ENCODE measurements around the gene SELENOM.
A peak's percentile ranks its signal among the peaks of the same experiment; 100 is the strongest.
"Not testable (repeated sequence)": the region's sequence is repeated elsewhere in the genome, so short reads cannot be mapped to it uniquely, and the experiment has no call there.

The SELENOM gene

DNA sequence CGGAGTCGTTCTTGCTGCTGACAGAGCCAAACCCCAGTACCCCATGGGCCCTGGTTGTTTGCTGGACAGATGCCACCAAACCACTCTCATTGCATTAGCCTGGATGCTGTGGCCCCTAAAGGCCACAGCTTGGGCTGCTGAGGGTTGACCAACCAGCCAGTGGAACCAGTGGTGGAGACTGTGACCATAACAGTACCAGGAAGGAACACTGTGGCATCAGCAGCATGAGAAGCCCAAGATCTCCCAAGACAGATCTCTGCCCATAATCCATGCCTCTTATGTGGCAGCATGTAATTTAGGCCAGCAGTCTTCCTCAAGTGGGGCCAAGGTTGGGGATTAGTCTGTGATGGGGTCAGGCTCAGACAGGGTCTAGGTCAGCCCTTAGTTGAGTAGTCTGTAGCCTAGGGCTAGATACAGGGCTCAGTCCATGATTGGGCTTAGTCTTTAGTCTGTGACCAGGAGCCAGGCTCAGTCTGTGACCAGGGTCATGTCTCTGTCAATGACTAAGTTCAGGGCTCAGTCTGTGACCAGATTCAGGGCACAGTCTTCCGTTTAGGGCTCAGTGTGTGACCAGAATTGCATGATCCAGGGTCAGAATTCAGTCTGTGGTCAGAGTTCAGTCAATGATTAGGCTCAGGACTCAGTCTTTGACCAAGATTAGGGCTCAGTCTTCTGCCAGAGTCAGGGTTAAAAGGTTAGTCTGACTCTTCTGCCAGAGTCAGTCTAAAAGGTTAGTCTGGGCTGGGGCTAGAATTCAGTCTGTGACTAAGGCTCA, 10.9 kb upstream of the SELENOM start:
- in situ Hi-C loops (cut with HindIII; ENCODE audit: low pct_ligation_motif_present, low pct_unique_long_range_greater_than_20kb, low sequenced_read_pairs): no loop called here
- no peak for DNase-seq

DNA sequence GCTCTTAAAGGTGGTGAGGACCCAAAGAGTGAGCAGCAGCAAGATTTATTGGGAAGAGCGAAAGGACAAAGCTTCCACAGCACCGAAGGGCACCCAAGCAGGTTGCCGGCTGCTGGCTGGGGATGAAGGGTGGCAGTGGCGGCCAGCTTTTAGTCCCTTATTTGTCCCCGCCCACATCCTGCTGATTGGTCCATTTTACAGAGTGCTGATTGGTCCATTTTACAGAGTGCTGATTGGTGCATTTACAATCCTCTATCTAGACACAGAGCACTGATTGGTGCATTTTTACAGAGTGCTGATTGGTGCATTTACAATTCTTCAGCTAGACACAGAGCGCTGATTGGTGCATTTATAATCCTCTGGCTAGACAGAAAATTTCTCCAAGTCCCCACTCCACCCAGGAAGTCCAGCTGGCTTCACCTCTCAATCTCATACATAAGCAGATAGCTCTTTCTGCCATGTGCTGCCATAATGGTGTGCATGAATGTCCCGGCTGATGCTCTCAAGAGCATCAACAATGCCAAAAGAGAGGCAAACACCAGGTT, 5.3 kb upstream of the SELENOM start:
- DNase-seq; in situ Hi-C loops (cut with HindIII; ENCODE audit: low pct_ligation_motif_present, low pct_unique_long_range_greater_than_20kb, low sequenced_read_pairs): not testable (repeated sequence)

DNA sequence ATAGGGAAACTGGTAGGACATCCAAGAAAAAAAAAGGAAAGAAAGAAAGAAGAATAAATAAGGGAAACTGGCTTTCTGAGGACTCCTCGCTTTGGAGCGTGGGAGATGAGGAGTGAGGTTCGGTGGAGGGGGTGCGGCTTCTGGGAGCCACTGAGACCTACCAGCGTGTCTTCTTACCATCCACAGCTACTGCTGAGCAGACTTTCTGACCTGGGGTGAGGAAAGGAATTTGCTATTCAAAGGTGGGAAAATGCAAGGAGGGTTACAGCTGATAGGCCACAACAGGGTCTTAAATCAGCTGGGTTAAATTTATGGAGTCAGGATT, 488 bp upstream of the SELENOM start:
- DNase-seq: no peak
- in situ Hi-C loops (cut with HindIII; ENCODE audit: low pct_ligation_motif_present, low pct_unique_long_range_greater_than_20kb, low sequenced_read_pairs): no loop called here

DNA sequence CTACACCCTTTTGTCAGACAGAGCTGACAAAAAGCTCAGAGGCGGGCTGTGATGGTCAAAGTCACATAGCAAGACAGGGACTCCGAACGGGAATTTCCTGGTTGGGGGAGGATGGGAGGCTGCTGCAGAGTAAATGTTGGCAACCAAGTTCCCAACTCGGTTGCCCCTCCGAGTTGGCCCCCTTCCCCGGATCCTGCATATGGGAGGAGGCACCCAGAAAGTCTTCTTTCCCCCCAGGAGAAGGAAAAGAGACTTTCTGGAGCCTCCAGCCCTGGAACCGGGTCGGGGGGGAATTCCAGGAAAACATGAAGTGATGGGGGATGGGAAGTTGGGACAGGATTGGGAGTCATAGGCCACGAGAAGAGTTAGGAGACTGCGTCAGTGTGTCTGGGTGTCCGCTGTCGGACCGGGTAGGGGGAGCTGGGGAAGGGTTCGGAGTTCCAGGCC, 614 bp downstream of the SELENOM start:
- no peak for DNase-seq
- in situ Hi-C loops (cut with HindIII; ENCODE audit: low pct_ligation_motif_present, low pct_unique_long_range_greater_than_20kb, low sequenced_read_pairs): no loop called here

DNA sequence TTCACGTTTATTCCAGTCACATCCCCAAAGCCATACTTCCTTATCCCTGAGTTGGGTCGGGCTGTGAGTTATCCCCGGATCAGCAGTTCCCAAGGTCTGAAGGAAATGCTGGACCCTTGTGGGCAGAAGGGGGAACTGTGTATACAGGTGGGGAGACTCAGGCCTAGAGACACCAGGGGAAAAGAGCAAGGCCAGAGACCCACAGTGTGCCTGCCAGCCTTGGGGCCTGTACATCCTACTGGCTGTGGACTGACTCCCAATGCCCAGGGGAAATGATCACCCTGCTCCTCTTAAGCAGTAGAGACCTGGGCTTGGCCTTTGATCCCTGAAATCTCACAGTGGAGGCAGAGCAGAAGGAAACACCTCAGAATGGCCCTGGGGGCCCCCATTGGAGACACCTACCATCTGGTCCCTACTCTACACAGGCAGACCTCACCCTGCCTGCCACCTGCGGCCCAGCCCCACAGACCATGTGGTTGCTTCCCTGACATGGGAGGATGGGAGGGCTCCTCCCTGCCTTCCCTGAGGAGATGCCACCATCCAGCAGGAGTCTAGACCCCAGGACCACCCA, 1.3 kb downstream of the SELENOM start:
- DNase-seq: no peak
- in situ Hi-C loops (cut with HindIII; ENCODE audit: low pct_ligation_motif_present, low pct_unique_long_range_greater_than_20kb, low sequenced_read_pairs): no loop called here

DNA sequence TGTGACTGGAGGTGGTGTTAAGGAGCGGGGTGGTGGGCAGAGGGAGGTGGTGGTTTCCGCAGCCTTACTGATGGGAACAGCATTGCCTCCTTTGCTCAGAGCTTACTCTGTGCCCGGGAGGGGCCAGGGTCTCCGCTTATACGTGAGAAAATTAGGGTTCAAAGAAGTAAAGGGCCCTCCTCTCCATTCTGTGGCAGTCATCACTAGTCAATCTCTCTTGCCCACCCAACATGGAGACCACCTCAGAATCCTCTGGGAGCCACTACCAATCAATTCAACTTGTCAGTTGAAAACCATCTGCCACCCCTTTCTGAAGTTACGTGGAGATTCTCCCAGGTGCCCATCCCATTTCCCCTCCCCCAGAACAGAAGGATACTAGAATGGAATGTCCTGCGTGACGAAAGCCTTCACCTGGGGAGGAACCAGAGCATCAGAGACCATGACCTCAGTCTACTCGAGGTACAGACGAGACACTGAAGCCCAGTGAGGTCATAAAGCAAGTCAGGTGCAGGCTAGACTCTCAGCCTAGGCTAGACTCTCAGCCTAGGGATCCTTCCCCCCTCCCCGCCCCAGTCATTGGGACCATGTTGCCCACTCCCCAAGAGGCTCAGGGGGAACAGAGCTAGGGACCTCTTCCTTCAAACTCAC, 2.0 kb downstream of the SELENOM start:
- in situ Hi-C loops (cut with HindIII; ENCODE audit: low pct_ligation_motif_present, low pct_unique_long_range_greater_than_20kb, low sequenced_read_pairs): no loop called here

GRCh38 chr22:31104869-31105268, 2.5 kb downstream of the SELENOM start:
- no peak for DNase-seq
- in situ Hi-C loops (cut with HindIII; ENCODE audit: low pct_ligation_motif_present, low pct_unique_long_range_greater_than_20kb, low sequenced_read_pairs): no loop called here

More for the DNA sequence above, 2.0 kb downstream of the SELENOM start:
- no peak for DNase-seq

- no peak for DNase-seq
- in situ Hi-C loops (cut with HindIII; ENCODE audit: low pct_ligation_motif_present, low pct_unique_long_range_greater_than_20kb, low sequenced_read_pairs): no loop called here
Observed at GRCh38 chr22:31103899-31104694, 3.3 kb downstream of the SELENOM start.

- no peak for DNase-seq
- in situ Hi-C loops (cut with HindIII; ENCODE audit: low pct_ligation_motif_present, low pct_unique_long_range_greater_than_20kb, low sequenced_read_pairs): no loop called here
Observed at GRCh38 chr22:31103111-31103510, 4.3 kb downstream of the SELENOM start.

DNA sequence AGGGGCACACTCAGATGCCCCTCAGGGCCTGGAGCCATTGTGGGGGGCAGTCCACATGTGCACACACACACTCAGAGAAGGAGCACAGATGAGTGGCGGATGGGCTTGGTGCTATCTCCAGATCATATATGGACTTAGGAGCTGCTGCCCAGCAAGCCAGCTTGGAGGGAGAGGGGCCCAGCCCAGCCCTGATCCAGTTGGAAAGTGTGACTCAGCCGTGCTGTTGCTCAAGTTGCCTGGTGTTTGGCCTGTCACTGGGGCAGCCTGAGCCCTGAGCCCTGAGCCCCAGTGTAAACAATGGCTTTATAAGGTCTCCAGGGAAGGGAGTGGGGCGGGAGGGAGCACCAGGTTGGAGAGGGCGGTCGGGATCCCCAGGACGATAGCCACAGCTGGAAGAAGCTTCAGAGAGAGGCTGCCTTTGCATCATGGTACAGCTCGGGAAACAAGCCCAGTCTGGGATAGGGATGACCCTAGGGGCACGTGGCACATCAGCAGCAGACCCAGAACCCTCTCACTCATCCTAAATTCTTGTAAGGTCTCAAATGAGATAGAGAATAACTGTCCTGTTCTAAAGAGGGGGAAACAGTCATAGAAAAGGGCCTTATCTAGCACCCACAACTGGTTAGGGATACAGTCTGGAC, 4.8 kb downstream of the SELENOM start:
- DNase-seq: peak; percentile 17
- in situ Hi-C loops (cut with HindIII; ENCODE audit: low pct_ligation_motif_present, low pct_unique_long_range_greater_than_20kb, low sequenced_read_pairs): no loop called here

DNA sequence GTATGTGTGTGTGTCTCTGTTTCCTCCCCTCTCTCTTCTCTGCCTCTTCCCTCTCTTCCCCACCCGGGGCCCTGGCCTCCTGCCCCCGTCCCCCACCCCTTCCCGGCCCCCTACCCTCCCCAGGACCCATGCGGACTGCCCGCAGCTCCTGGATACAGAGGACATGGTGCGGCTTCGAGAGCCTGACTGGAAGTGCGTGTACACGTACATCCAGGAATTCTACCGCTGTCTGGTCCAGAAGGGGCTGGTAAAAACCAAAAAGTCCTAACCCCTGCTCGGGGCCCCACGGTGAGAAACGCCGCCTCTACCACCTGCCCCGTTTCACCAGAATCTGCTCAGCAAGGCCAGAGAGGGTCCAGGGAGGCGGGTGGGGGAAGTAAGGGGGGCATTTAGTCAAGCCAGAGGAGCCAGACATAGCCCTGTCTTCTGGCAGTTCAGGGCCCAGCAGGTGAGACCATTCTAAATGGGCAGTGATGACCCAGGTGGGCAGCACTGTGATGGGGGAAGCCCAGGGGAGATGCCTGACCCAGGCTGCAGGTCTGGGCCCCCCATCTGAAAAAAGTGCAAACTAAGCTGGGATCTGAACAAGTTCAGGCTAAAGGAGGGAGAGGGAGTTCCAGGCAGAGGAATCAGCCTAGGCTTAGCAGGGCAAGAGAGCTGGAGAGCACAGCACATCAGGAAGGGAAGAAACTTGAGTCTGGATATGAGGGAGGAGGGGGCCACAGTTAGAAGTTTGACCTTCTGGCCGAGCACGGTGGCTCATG, 6.4 kb downstream of the SELENOM start:
- no peak for DNase-seq
- in situ Hi-C loops (cut with HindIII; ENCODE audit: low pct_ligation_motif_present, low pct_unique_long_range_greater_than_20kb, low sequenced_read_pairs): no loop called here

DNA sequence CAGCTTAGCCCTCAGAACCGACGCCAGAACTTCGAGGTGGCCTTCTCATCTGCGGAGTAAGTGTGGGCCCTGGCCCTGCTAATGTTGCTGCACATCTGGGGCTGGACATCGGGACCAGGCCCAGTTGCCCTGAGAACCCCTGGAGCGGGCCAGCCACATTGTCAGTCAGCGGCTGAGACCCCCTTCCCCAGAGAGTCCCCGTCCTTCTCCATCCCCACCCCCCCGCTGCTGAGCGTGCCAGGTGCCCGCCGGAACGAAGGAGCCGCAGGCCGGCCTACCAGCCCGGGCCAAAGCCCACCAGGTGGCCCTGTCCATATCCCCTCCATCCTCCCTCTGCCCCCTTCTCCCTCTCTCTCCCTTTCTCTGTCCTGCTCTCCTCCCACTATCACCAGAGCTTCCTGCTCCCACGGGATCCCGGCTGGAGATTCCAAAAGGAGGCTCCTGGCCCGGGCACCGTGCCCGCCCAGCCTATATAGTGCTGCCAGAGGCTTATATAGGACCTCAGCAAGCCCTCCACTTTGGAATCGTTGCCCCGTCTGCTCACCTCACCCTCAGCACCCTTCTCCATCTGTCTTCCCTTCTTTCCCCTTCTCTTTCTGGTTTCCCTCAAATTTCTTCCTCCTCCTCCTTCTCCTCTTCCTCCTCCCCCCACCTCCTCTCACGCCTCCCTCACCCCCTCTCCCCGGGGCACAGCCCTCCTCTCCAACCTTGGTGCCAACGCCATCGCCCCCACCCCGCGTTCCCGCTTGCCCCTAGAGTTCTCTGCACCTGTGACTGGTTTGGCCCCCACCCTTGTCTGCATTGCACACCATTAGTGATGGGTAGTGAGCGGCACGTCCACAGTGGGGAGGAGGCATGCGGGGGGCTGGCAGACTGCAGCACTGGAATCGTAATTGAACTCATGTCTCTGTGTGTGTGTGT, 7.3 kb downstream of the SELENOM start:
- in situ Hi-C loops (cut with HindIII; ENCODE audit: low pct_ligation_motif_present, low pct_unique_long_range_greater_than_20kb, low sequenced_read_pairs): no loop called here
- DNase-seq: no peak

- in situ Hi-C loops (cut with HindIII; ENCODE audit: low pct_ligation_motif_present, low pct_unique_long_range_greater_than_20kb, low sequenced_read_pairs): no loop called here
- no peak for DNase-seq
Observed at GRCh38 chr22:31099386-31099785, 8.0 kb downstream of the SELENOM start.

DNA sequence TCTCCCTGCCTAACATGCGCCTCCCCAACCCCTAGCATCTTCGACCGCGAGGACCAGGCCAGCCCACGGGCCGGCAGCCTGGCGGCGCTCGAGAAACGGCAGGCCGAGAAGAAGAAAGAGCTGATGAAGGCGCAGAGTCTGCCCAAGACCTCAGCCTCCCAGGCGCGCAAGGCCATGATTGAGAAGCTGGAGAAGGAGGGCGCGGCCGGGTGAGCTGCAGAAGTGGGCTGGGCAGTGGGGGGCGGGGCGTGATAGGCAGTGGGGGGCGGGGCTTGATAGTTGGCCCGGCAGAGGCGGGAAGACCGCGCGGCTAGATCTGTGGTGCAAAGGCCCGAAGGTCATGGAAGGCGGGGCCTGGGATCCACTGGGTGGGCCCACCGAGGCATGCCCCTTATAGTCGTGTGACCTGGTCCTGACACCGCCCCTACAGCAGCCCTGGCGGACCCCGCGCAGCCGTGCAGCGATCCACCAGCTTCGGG, 8.7 kb downstream of the SELENOM start:
- DNase-seq: no peak
- in situ Hi-C loops (cut with HindIII; ENCODE audit: low pct_ligation_motif_present, low pct_unique_long_range_greater_than_20kb, low sequenced_read_pairs): no loop called here

DNA sequence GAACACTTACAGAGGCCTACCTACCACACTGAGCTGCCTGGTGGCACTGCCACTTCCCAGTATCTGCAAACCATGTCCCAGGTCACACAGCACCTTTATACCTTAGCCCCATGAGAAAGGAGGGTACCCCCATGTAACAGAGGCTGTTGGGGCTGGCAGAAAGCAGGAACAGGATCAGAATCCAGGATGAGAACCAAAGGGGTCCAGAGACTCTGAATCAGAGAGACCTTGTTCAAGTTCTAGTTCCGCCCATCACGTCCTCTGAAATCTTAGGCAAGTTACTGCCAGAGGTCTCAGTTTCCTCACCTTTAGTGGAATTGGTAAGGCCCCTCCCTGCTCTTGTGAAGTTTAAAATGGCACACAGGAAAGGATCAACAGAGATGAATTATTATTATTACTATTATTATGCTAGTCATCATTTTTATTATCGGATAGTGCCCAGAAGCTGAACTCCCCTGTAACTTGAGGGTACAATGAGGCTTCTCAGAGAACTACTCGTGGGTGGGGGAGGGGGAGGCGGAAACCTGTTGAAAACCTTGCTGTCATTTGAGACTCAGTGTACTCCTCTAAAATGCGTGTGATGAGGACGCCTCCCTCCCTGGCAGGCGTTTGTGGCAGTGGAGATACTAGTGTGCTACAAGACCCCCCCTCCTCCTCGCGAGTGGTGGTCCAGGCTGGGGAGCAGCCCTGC, 9.3 kb downstream of the SELENOM start:
- in situ Hi-C loops (cut with HindIII; ENCODE audit: low pct_ligation_motif_present, low pct_unique_long_range_greater_than_20kb, low sequenced_read_pairs): no loop called here
- no peak for DNase-seq

- DNase-seq; in situ Hi-C loops (cut with HindIII; ENCODE audit: low pct_ligation_motif_present, low pct_unique_long_range_greater_than_20kb, low sequenced_read_pairs): not testable (repeated sequence)
Observed at GRCh38 chr22:31097539-31097938, 9.8 kb downstream of the SELENOM start.

Data from ACHN (cell line).